ENCODE results near the gene BPTF. TPM values are rescaled to one million over a fixed set of nuclear protein-coding genes. Genes with fewer than 3 reads are reported as not detected.
A peak's percentile ranks its signal among the peaks of the same experiment; 100 is the strongest.

BPTF gene
- total RNA-seq: 43.9 and 83.9 TPM in 2 replicates
- polyA plus RNA-seq: 50.5 and 63.8 TPM in 2 replicates

GRCh38 chr17:67824735-67825626 is at the start of gene BPTF:
TSS of gene BPTF (plus strand) at chr17:67825503. CDS start at chr17:67825725, 222 bp downstream.
- Histone ChIP-seq H3K27me3 (no peaks in the 10 kb centered on the region), H3K27ac (peak within 1 kb of the TSS; percentile 96), H3K4me1 (ENCODE audit: low read depth) (peaks cover 17% of the 10 kb centered on the region), H3K36me3 (no peaks in the 10 kb centered on the region), H3K9me3 (ENCODE audit: low read depth) (no peaks in the 10 kb centered on the region), H3K4me3 (peak within 1 kb of the TSS; percentile 76)
- TF ChIP-seq CTCF (IDR thresholded peaks at IDR 0.05; ENCODE audit: low read depth, low read length): peak; percentile 80
- DNase-seq (ENCODE audit: low read depth in 1 of 2, low spot score in 1 of 2): peak; percentile 93 to 96

GRCh38 chr17:67779098-67779672 is 46.1 kb upstream of the BPTF start:
- no peaks in the 10 kb centered on the region for H3K9me3 ChIP-seq (ENCODE audit: low read depth)
- H3K4me3 ChIP-seq: no peak overlapping the region
- peaks cover 1% of the 10 kb centered on the region for H3K4me1 ChIP-seq (ENCODE audit: low read depth)
- no peak overlapping the region for H3K27ac ChIP-seq
- no peaks in the 10 kb centered on the region for H3K27me3 ChIP-seq
- peak; percentile 23 to 90 for DNase-seq (ENCODE audit: low read depth in 1 of 2, low spot score in 1 of 2)
- no peaks in the 10 kb centered on the region for H3K36me3 ChIP-seq
- peak; percentile 72 for TF ChIP-seq CTCF (IDR thresholded peaks at IDR 0.05; ENCODE audit: low read depth, low read length)

- no peak for DNase-seq (ENCODE audit: low read depth in 1 of 2, low spot score in 1 of 2)
- H3K36me3 ChIP-seq: no peaks in the 10 kb centered on the region
- H3K4me3 ChIP-seq: no peak overlapping the region
- peaks cover 4% of the 10 kb centered on the region for H3K4me1 ChIP-seq (ENCODE audit: low read depth)
- TF ChIP-seq CTCF (IDR thresholded peaks at IDR 0.05; ENCODE audit: low read depth, low read length): no peak
- no peak overlapping the region for H3K27ac ChIP-seq
- H3K27me3 ChIP-seq: no peaks in the 10 kb centered on the region
- H3K9me3 ChIP-seq (ENCODE audit: low read depth): no peaks in the 10 kb centered on the region
These were observed 40.8 kb upstream of the BPTF start for GRCh38 chr17:67784364-67785121.

- Histone ChIP-seq H3K27me3 (no peaks in the 10 kb centered on the region), H3K36me3 (no peaks in the 10 kb centered on the region), H3K9me3 (ENCODE audit: low read depth) (no peaks in the 10 kb centered on the region), H3K27ac (no peak overlapping the region), H3K4me1 (ENCODE audit: low read depth) (peaks cover 4% of the 10 kb centered on the region), H3K4me3 (no peak overlapping the region)
- DNase-seq (ENCODE audit: low read depth in 1 of 2, low spot score in 1 of 2): no peak
- TF ChIP-seq CTCF (IDR thresholded peaks at IDR 0.05; ENCODE audit: low read depth, low read length): no peak
These were observed 40.2 kb upstream of the BPTF start for GRCh38 chr17:67785122-67785477.

- Histone ChIP-seq H3K9me3 (ENCODE audit: low read depth) (no peaks in the 10 kb centered on the region), H3K27me3 (no peaks in the 10 kb centered on the region), H3K27ac (no peak overlapping the region), H3K4me1 (ENCODE audit: low read depth) (peaks cover 4% of the 10 kb centered on the region), H3K36me3 (no peaks in the 10 kb centered on the region), H3K4me3 (no peak overlapping the region)
- DNase-seq (ENCODE audit: low read depth in 1 of 2, low spot score in 1 of 2): no peak
- TF ChIP-seq CTCF (IDR thresholded peaks at IDR 0.05; ENCODE audit: low read depth, low read length): no peak
These were observed 39.8 kb upstream of the BPTF start for GRCh38 chr17:67785504-67785903.

Measured in cardiac muscle cell (in vitro differentiated cells and primary cell).